Hypothalamus (tissue), 51 donors: ENCODE measurements around the gene SHROOM3.
"Not testable (repeated sequence)": the region's sequence is repeated elsewhere in the genome, so short reads cannot be mapped to it uniquely, and the experiment has no call there.

Source experiments
- DNase-seq, 51 donors: peaks; one replicate each; lab custom pipeline; 2025; lab: John Stamatoyannopoulos, UW

Gene SHROOM3

DNA sequence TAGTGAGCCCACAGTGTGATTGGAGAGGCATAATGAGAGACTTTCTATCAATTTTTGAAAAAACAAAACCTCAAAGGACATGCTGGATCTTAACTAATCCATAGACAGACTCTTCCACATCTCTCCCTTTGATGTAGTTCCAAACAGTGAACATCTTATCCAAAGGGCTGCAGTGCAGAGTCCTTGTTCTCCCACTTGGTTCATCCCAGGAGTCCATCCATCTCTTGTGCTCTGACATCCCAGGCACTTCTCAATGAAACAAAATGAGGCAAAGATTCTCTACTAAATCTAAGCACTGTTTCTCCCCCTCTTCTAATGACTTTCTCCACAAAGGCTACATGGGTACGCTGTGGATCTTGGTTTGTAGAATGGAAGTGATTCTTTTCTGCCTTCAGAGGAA is 8.3 kb downstream of the SHROOM3 start:
- DNase-seq, result no peak

- DNase-seq, result no peak
Observed at GRCh38 chr4:76445911-76446310, 10.9 kb downstream of the SHROOM3 start.

- peak in 2 of 51 donors; percentile 14 to 43 for DNase-seq
Observed at GRCh38 chr4:76447393-76447851, 12.4 kb downstream of the SHROOM3 start.

DNA sequence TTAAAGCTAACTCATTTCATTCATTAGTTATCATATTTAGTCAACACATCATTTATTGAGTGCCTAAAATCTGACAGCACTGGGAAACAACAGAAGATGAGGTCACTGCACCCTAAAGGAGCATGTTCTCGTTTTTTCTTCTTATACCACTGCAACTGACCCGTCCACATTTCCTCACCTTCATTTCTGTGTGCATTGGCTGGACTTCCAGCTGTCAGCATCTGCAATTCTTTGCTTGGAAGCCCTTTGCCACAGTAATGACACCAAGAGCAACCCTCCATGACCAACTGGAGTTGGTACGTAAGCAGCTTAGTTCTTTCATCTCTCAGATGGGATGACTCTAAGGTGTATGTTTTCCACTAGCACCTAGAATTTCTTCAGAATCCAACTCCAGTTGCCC is 13.2 kb downstream of the SHROOM3 start:
- no peak for DNase-seq

- peak in 1 of 51 donors; percentile 3 for DNase-seq
Observed at GRCh38 chr4:76449362-76449767, 14.3 kb downstream of the SHROOM3 start.

- DNase-seq, result peak in 1 of 51 donors; percentile 5
Observed at GRCh38 chr4:76449833-76450232, 14.8 kb downstream of the SHROOM3 start.

GRCh38 chr4:76453232-76453631 is 18.2 kb downstream of the SHROOM3 start:
- DNase-seq, result no peak

- not testable (repeated sequence) for DNase-seq
Observed at GRCh38 chr4:76454073-76454472, 19.0 kb downstream of the SHROOM3 start.

DNA sequence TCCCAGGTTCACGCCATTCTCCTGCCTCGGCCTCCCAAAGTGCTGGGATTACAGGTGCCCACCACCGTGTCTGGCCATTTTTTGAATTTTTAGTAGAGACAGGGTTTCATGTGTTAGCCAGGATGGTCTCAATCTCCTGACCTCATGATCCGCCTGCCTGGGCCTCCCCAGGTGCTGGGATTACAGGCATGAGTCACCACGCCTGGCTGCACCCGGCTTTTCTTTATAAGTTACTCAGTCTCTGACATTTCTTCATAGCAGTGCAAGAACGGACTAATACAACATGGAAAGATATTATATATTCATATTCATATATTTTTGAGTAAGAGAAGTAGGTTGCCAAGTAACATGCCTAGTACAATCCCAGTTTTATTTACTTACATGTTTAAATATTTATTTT is 22.9 kb downstream of the SHROOM3 start:
- DNase-seq, result no peak

DNA sequence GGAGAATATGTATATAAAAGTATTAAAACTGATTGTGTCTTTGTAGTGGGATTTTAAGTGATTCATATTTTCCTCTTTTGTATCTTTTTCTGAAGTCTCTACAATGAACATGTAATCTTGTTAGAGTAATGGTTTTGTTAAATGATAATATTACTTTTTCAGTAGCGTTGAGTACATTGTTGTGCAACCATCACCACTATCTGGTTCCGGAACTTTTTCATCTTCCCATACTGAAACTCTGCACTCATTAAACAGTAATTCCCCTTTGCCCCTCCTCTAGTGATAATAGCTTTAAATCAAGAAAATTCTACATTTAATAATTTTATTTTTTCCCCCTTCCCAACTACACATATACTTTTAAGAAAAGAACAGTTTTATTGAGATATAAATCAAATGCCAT is 23.3 kb downstream of the SHROOM3 start:
- DNase-seq, result no peak

DNA sequence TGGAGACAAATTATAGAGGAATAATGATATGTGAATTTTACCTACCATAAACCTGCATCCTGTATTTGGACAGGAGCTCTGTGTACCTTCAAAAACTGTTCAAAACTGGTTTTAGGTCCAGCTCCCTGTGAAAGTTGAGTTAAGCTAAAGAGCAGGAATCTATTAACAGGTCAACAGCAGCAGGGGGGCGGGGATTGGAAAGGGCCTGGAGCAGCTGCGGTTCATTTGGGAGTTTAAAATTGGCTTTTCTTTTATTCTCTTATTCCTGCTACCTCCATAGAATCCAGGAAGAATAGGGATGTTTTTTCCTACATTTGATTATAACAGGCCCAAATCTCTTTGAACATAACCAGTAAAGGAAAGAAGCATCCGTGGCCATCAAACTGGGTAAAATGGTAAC is 23.8 kb downstream of the SHROOM3 start:
- no peak for DNase-seq

- peak in 7 of 51 donors; percentile 1 to 21 (median 4) for DNase-seq
Observed at GRCh38 chr4:76459291-76459723, 24.3 kb downstream of the SHROOM3 start.

GRCh38 chr4:76463568-76463967 is 28.5 kb downstream of the SHROOM3 start:
- DNase-seq, result no peak

DNA sequence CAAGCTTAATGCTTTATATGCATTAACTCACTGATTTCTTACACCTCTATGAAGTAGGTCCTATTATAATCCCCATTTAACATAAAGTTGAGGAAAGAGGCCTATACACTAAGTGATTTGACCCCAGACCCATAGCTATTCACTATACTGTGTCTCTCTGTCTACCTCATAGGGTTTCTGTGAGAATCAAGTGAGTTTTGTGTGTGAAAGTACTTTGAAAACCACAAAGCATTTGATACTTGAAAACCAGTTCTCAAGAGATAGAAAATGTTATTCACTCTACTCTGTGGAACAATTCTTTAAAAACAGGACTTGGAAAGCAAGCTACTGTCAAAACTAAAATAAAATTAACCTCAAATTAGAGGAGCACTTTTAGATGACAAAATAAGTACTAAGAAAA is 35.0 kb downstream of the SHROOM3 start:
- DNase-seq, result no peak

DNA sequence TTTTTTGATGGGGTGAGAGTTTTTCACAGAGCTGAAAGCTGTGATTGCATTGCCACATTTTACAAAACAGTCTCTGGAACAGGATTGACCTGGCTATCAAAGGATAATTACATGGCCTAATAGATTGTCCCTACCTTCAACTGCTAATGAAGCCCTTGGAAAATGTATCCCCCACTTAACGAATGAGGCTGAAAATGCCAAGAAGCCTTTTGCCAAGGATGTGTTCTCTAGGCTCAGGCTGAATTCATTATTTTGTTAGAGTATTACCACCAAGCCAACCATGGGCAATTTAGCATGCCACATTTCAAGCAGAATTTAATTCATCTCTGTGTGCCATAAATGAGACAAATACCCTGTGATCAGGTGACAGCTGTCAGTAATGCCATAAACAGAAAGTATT is 35.5 kb downstream of the SHROOM3 start:
- no peak for DNase-seq

GRCh38 chr4:76476571-76476970 is 41.5 kb downstream of the SHROOM3 start:
- DNase-seq, result no peak

GRCh38 chr4:76484654-76485053 is 49.6 kb downstream of the SHROOM3 start:
- no peak for DNase-seq

- DNase-seq, result no peak
Observed at GRCh38 chr4:76485450-76485849, 50.4 kb downstream of the SHROOM3 start.

GRCh38 chr4:76486588-76487276 is 51.7 kb downstream of the SHROOM3 start:
- DNase-seq, result no peak

- DNase-seq, result no peak
Observed at GRCh38 chr4:76487621-76488020, 52.6 kb downstream of the SHROOM3 start.

GRCh38 chr4:76488455-76488854 is 53.4 kb downstream of the SHROOM3 start:
- no peak for DNase-seq

- DNase-seq, result no peak
Observed at GRCh38 chr4:76488888-76489685, 54.1 kb downstream of the SHROOM3 start.
